GM12873 (cell line): Measurements from ENCODE around the gene AQP6.

Experiments
- TF ChIP-seq, protein P1 (sequence below): IDR thresholded peaks from 2 replicates; pipeline ENCODE4 v1.5.1; 2012; ENCODE audit warnings: low read depth, mild to moderate bottlenecking, moderate library complexity, low read length, control low read depth; ENCODE audit not compliant: insufficient read depth; ENCODE audit errors: missing control alignments

The AQP6 gene

GRCh38 chr12:49966511-49967041, 6.2 kb upstream of the AQP6 start:
- TF ChIP-seq, protein P1, sequence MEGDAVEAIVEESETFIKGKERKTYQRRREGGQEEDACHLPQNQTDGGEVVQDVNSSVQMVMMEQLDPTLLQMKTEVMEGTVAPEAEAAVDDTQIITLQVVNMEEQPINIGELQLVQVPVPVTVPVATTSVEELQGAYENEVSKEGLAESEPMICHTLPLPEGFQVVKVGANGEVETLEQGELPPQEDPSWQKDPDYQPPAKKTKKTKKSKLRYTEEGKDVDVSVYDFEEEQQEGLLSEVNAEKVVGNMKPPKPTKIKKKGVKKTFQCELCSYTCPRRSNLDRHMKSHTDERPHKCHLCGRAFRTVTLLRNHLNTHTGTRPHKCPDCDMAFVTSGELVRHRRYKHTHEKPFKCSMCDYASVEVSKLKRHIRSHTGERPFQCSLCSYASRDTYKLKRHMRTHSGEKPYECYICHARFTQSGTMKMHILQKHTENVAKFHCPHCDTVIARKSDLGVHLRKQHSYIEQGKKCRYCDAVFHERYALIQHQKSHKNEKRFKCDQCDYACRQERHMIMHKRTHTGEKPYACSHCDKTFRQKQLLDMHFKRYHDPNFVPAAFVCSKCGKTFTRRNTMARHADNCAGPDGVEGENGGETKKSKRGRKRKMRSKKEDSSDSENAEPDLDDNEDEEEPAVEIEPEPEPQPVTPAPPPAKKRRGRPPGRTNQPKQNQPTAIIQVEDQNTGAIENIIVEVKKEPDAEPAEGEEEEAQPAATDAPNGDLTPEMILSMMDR: no peak

GRCh38 chr12:49967042-49967776, 5.5 kb upstream of the AQP6 start:
- TF ChIP-seq, protein P1: peak; percentile 89

- TF ChIP-seq, protein P1: no peak
Observed at GRCh38 chr12:49967777-49968250, 4.9 kb upstream of the AQP6 start.

- TF ChIP-seq, protein P1: no peak
Observed at GRCh38 chr12:49968471-49968870, 4.3 kb upstream of the AQP6 start.

DNA sequence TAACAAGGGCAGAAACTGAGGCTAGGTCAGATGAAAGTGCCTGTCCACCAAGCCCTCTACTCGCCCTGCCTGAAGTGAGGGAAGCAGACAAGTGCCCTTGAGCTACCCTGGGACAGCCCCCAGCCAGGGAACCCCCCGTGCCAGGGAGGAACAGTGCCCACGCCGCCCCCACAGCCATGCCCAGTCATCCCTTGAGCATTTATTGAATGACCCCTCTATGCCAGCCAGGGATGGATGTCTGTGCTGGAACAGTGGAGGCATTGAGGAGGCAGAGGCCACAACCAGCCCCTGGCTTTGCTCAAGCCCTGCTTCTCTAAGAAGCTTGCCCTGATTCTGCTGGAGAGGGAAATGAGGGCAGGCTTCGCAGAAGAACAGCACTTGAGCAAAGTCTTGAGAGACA, 3.7 kb upstream of the AQP6 start:
- TF ChIP-seq, protein P1: no peak

GRCh38 chr12:49969651-49970429, 2.9 kb upstream of the AQP6 start:
- TF ChIP-seq, protein P1: no peak

DNA sequence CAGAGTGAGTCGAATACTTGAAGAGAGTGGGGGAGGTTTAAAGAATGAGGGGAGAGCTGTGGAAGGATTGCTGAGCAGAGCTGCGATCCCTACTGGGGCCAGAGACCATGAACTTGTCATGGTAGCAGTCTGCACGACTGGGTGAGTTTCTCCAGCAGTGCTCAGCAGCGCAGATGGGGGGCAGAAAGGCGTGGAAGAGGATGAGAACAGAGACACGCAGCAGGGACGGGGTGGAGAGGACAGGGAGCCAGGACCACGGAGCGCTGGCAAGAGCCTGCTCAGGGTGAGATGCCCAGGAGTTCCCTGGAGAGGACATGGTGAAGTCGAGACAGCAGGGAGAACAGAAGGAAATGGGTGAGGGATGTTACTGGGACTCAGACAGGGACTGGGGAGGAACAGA, 2.1 kb upstream of the AQP6 start:
- TF ChIP-seq, protein P1: no peak
